ENCODE measurements around the gene KLF1. TPM values are rescaled to one million over a fixed set of nuclear protein-coding genes. Genes with fewer than 3 reads are reported as not detected.

The KLF1 gene
- total and polyA plus RNA-seq, 2 of the 8 experiments (the other 6 are each of a cell fraction or from before 2014, with no cell fraction given): 0.84 to 0.91 TPM

DNA sequence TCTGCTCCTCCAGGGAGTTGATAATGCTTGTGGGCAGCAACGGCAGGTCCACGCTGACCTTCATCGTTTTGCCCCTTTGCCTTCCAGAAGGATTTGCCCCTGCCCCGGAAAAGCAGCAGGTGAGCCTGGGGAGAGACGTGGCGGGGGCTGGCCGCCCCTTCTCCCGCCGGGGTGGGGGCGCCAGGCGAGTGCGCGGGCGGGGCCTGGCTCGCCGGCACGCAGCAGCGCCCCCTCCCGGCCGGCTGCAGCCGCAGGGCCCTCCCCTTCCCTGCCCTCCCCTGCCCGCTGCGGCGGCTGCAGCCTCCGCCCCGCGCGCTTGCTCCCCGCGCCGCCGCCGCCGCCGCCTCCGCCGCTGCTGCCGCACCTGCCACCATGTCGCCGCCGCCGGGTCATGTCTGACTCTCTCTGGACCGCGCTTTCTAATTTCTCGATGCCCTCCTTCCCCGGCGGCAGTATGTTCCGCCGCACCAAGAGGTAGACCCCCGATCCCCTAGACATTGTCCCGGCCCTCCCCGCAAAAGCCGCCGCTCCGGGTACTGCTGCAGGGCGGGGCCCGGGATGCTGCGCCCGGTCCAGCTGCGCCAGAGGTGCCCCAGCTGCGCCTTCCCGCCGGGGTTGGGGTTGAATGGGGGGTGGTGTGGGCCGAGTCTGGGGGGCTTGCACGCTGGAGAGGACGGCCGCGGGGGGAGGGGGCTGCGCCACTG is 48.7 kb downstream of the KLF1 start, which contains the start of gene MAST1 (continued):
- TF ChIP-seq, protein P1, sequence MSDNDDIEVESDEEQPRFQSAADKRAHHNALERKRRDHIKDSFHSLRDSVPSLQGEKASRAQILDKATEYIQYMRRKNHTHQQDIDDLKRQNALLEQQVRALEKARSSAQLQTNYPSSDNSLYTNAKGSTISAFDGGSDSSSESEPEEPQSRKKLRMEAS (IDR thresholded peaks at IDR 0.05): no peak; the same call in 1 of the 2 replicates
- no peak; a peak in 1 of 4 replicates for TF ChIP-seq RAD21 (IDR thresholded peaks at IDR 0.05 in 1 of 2, conservative IDR thresholded peaks at IDR 0.05 in 1 of 2; ENCODE audit: low read depth in 2 of 2, low read length in 2 of 2)
- no peak for TF ChIP-seq BACH1 (IDR thresholded peaks at IDR 0.05; ENCODE audit: low read length)
- no peak for TF ChIP-seq MAFK (IDR thresholded peaks at IDR 0.05; ENCODE audit: low read depth, low read length)
- TF ChIP-seq, protein P2, sequence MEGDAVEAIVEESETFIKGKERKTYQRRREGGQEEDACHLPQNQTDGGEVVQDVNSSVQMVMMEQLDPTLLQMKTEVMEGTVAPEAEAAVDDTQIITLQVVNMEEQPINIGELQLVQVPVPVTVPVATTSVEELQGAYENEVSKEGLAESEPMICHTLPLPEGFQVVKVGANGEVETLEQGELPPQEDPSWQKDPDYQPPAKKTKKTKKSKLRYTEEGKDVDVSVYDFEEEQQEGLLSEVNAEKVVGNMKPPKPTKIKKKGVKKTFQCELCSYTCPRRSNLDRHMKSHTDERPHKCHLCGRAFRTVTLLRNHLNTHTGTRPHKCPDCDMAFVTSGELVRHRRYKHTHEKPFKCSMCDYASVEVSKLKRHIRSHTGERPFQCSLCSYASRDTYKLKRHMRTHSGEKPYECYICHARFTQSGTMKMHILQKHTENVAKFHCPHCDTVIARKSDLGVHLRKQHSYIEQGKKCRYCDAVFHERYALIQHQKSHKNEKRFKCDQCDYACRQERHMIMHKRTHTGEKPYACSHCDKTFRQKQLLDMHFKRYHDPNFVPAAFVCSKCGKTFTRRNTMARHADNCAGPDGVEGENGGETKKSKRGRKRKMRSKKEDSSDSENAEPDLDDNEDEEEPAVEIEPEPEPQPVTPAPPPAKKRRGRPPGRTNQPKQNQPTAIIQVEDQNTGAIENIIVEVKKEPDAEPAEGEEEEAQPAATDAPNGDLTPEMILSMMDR (IDR thresholded peaks at IDR 0.05; ENCODE audit: control extremely low read depth in 1 of 3, insufficient read depth in 1 of 3, low read depth in 1 of 3, low read length in 3 of 3): peak; percentile 63 to 89 (median 69)
- TF ChIP-seq SP1 (IDR thresholded peaks at IDR 0.05; ENCODE audit: low read depth, low read length): no peak
- no peak for TF ChIP-seq BRCA1 (IDR thresholded peaks at IDR 0.05; ENCODE audit: low read depth, low read length)

Measured in H1 (cell line).